H4 (cell line): ENCODE measurements around the gene WFDC8. TPM values are rescaled to one million over a fixed set of nuclear protein-coding genes. Genes with fewer than 3 reads are reported as not detected.

Experiments
- DNase-seq: peaks from one replicate; pipeline ENCODE4 v3.0.0-alpha.2; 2015; ENCODE audit warnings: low spot score
- total RNA-seq: library from RNA; depleted of rRNA; stranded (reverse); fragments of >200 nt; shearing (Covaris generic); gene quantifications from 2 replicates; pipeline ENCODE4 v1.2.3, GENCODE V29; 2014

Gene WFDC8
- total RNA-seq, 1 experiment from 2014 or later: not detected

- DNase-seq: no peak
These were observed 30.7 kb downstream of the WFDC8 start for GRCh38 chr20:45548410-45548809.

GRCh38 chr20:45547206-45547770 lies 31.8 kb downstream of the WFDC8 start, which contains the start of gene EPPIN:
EPPIN (minus strand) TSS chr20:45547401; CDS start chr20:45547357, 44 bp downstream.
- no peak for DNase-seq

GRCh38 chr20:45545754-45546453 lies 33.2 kb downstream of the WFDC8 start:
- peak; percentile 20 for DNase-seq

GRCh38 chr20:45545351-45545750 lies 33.7 kb downstream of the WFDC8 start:
- DNase-seq: no peak

GRCh38 chr20:45539382-45539781 lies 39.7 kb downstream of the WFDC8 start, which contains the start of gene WFDC6:
WFDC6 (minus strand) TSS chr20:45539482; CDS start chr20:45539407, 75 bp downstream.
- no peak for DNase-seq

- no peak for DNase-seq
These were observed 40.8 kb downstream of the WFDC8 start for GRCh38 chr20:45538209-45538799.

GRCh38 chr20:45527294-45527693 lies 51.8 kb downstream of the WFDC8 start:
- DNase-seq: no peak

- DNase-seq: no peak
These were observed 55.3 kb downstream of the WFDC8 start for GRCh38 chr20:45523821-45524220.

GRCh38 chr20:45518282-45518681 lies 60.8 kb downstream of the WFDC8 start:
- peak; percentile 21 for DNase-seq

GRCh38 chr20:45515147-45515913 lies 63.8 kb downstream of the WFDC8 start, which contains the start of gene SPINT3:
SPINT3 (minus strand) TSS chr20:45515622; CDS start chr20:45515608, 14 bp downstream.
- DNase-seq: no peak

- DNase-seq: no peak
These were observed 68.7 kb downstream of the WFDC8 start for GRCh38 chr20:45510242-45510862.

GRCh38 chr20:45509091-45509490 lies 70.0 kb downstream of the WFDC8 start:
- no peak for DNase-seq

GRCh38 chr20:45508068-45508886 lies 70.8 kb downstream of the WFDC8 start:
- no peak for DNase-seq

GRCh38 chr20:45507011-45507820 lies 71.9 kb downstream of the WFDC8 start:
- no peak for DNase-seq

- no peak for DNase-seq
These were observed 72.7 kb downstream of the WFDC8 start for GRCh38 chr20:45506398-45506797.

GRCh38 chr20:45503403-45503802 lies 75.7 kb downstream of the WFDC8 start:
- no peak for DNase-seq

- no peak for DNase-seq
These were observed 76.5 kb downstream of the WFDC8 start for GRCh38 chr20:45502561-45502960.
